Measurements from ENCODE around the gene RUNDC1.

DNA sequence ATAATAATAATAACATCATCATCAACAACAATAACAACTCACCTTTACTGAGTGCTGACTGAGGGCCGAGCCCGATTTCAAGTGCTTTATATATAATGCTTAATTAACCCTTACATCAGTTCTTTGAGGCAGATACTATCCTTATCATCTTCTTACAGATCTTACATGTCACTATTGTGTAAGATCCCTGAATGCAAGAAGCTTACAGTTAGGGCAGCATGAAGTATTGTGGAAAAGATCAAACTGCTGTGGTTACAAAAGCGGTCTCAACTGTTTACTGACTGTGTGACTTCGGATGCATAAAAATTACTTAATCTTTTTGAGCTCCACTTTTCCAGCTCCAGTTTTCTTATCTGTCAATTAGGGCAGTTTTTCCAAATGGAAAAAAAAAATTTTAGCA, 38.6 kb downstream of the RUNDC1 start:
- TF ChIP-seq CTCF (IDR thresholded peaks at IDR 0.05; ENCODE audit: low read depth, low read length) = no peak
- TF ChIP-seq EZH2phosphoT487 (IDR thresholded peaks at IDR 0.05; ENCODE audit: low read depth) = no peak

Data from OCI-LY3 (cell line).